B cell (primary cell): ENCODE data around the gene UCP2. TPM values are rescaled to one million over a fixed set of nuclear protein-coding genes. Genes with fewer than 3 reads are reported as not detected.

ENCODE experiments used
- ATAC-seq: fragments of 200-7000 bp; cut with Tn5 transposase; one replicate; pipeline ENCODE4 v1.10.0; 2021; ENCODE audit warnings: low read depth, mild to moderate bottlenecking, moderate number of reproducible peaks, moderate library complexity
- CTCF ChIA-PET: fragments of 350-600 bp; sonication (Branson Sonifier 250); formaldehyde crosslinking; loops from one replicate; lab custom pipeline; 2021; ENCODE audit warnings: antibody characterized with exemption, inconsistent platforms; lab: Charles Lee
- POLR2A ChIA-PET: fragments of 350-600 bp; sonication (Branson Sonifier 250); formaldehyde crosslinking; loops from one replicate; lab custom pipeline; 2021; ENCODE audit warnings: antibody characterized with exemption; lab: Charles Lee
- DNase-seq: peaks from one replicate; pipeline ENCODE4 v3.0.0; 2013
- H2AFZ ChIP-seq: 2 replicates; pipeline ENCODE4 v1.6.1; 2012; ENCODE audit warnings: mild to moderate bottlenecking, low read depth, low read length; ENCODE audit not compliant: insufficient read depth, poor library complexity, severe bottlenecking
- H3K27ac ChIP-seq, 2 donors: 1 replicate in 1 of 2; 2 replicates in 1 of 2; pipeline ENCODE4 v1.5.1; 2012 to 2013; ENCODE audit warnings: low read length in 2 of 2, mild to moderate bottlenecking in 2 of 2, moderate library complexity in 1 of 2
- H3K27me3 ChIP-seq, 4 experiments: fragments of 200-600 bp in 1 of 4; sonication (generic) in 1 of 4; replicated peaks in 1 of 4; 1 replicate in 2 of 4; 2 replicates in 2 of 4; pipeline versions ENCODE4 v1.6.1 to v1.7.0; 2013 to 2016; ENCODE audit warnings: low read length in 3 of 4, mild to moderate bottlenecking in 2 of 4, mixed read lengths in 1 of 4, moderate library complexity in 1 of 4; ENCODE audit not compliant: insufficient read depth in 4 of 4, control insufficient read depth in 3 of 4; ENCODE audit errors: control extremely low read depth in 1 of 4
- H3K36me3 ChIP-seq, 2 experiments: replicated peaks in 1 of 2; 1 replicate in 1 of 2; 2 replicates in 1 of 2; pipeline versions ENCODE4 v1.6.1 to v1.7.1; 2013; ENCODE audit warnings: low read length in 1 of 2; ENCODE audit not compliant: insufficient read depth in 2 of 2, control insufficient read depth in 1 of 2; ENCODE audit errors: control extremely low read depth in 1 of 2, extremely low read depth in 1 of 2
- H3K4me1 ChIP-seq, 2 donors: fragments of 200-600 bp in 1 of 2; sonication (generic) in 1 of 2; 1 replicate in 1 of 2; 2 replicates in 1 of 2; pipeline versions ENCODE4 v1.5.1 to v1.6.1; 2013 to 2017; ENCODE audit warnings: low read length in 2 of 2; ENCODE audit not compliant: control insufficient read depth in 2 of 2, insufficient read depth in 2 of 2
- H3K4me2 ChIP-seq: replicated peaks from 2 replicates; pipeline ENCODE3; 2012; ENCODE audit warnings: mild to moderate bottlenecking, low read depth, low read length; ENCODE audit not compliant: poor library complexity, severe bottlenecking
- H3K4me3 ChIP-seq, 5 experiments: fragments of 200-600 bp in 1 of 5; sonication (generic) in 1 of 5; 1 replicate in 3 of 5; 2 replicates in 2 of 5; pipeline versions ENCODE4 v1.5.1 to v1.7.0; 2011 to 2016; ENCODE audit warnings: low read length in 4 of 5, mild to moderate bottlenecking in 4 of 5, low read depth in 2 of 5, control low read depth in 1 of 5, moderate library complexity in 1 of 5; ENCODE audit not compliant: insufficient read depth in 1 of 5; ENCODE audit errors: control extremely low read depth in 1 of 5, extremely low read depth in 1 of 5
- H3K79me2 ChIP-seq: fragments of 200-600 bp; sonication (generic); one replicate; pipeline ENCODE4 v1.6.0; 2016; ENCODE audit warnings: low read length; ENCODE audit not compliant: control insufficient read depth, insufficient read depth
- H3K9ac ChIP-seq: fragments of 200-600 bp; sonication (generic); 2 replicates; pipeline ENCODE4 v1.6.1; 2017; ENCODE audit warnings: mild to moderate bottlenecking, low read length, moderate library complexity
- H3K9me3 ChIP-seq, 3 donors: one replicate each; pipeline versions ENCODE4 v1.6.1 to v1.7.1; 2013; ENCODE audit warnings: low read length in 2 of 3; ENCODE audit not compliant: control insufficient read depth in 2 of 3, insufficient read depth in 1 of 3; ENCODE audit errors: control extremely low read depth in 1 of 3
- H4K20me1 ChIP-seq: 2 replicates; pipeline ENCODE4 v1.6.0; 2012; ENCODE audit warnings: mild to moderate bottlenecking, low read length; ENCODE audit not compliant: insufficient read depth, control insufficient read depth, poor library complexity, severe bottlenecking
- H3K27ac Mint-ChIP-seq: one replicate; pipeline ENCODE4 v1.8.0; 2021; ENCODE audit warnings: mixed read lengths
- H3K27me3 Mint-ChIP-seq: one replicate; pipeline ENCODE4 v1.8.0; 2021; ENCODE audit warnings: mixed read lengths
- H3K4me1 Mint-ChIP-seq: one replicate; pipeline ENCODE4 v1.8.0; 2021; ENCODE audit warnings: mixed read lengths
- H3K4me3 Mint-ChIP-seq: one replicate; pipeline ENCODE4 v1.8.0; 2021; ENCODE audit warnings: mixed read lengths
- H3K9me3 Mint-ChIP-seq: one replicate; pipeline ENCODE4 v1.8.0; 2022; ENCODE audit warnings: mixed read lengths; ENCODE audit not compliant: insufficient read depth
- CTCF ChIP-seq: fragments of 200-600 bp; IDR thresholded peaks from one replicate; pipeline ENCODE4 v1.8.0; 2022; ENCODE audit warnings: antibody characterized with exemption, mild to moderate bottlenecking
- EZH2 ChIP-seq: IDR thresholded peaks from 2 replicates; pipeline ENCODE4 v1.6.1; 2012; ENCODE audit warnings: borderline replicate concordance, low read depth, mild to moderate bottlenecking, moderate library complexity, low read length; ENCODE audit not compliant: insufficient read depth, poor library complexity, severe bottlenecking
- WGBS: methylation state at CpG from one replicate; pipeline ENCODE4 v1.1.5; 2013; ENCODE audit warnings: missing lambda C conversion rate; ENCODE audit not compliant: insufficient coverage; 5-methylcytosine and 5-hydroxymethylcytosine counted together
- intact Hi-C: fragments of 100-400 bp; cut with micrococcal nuclease; formaldehyde crosslinking; loops from one replicate; pipeline ENCODE4 v1.10.0; 2022
- polyA minus RNA-seq: library from RNA; depleted of rRNA, polyadenylated mRNA; stranded (reverse); fragments of >200 nt; gene quantifications from 2 replicates; pipeline ENCODE4 v1.2.3, GENCODE V29; 2012
- polyA plus RNA-seq: library from polyadenylated mRNA; depleted of rRNA; stranded (reverse); fragments of >200 nt; gene quantifications from 2 replicates; pipeline ENCODE4 v1.2.3, GENCODE V29; 2012
- total RNA-seq, 2 donors: library from RNA; stranded (reverse); fragments of 120-200 nt in 1 of 2; gene quantifications; 1 replicate in 1 of 2; 2 replicates in 1 of 2; pipeline versions ENCODE4 v1.2.3 to v1.2.4, GENCODE V29; 2013 to 2022

The UCP2 gene
- total RNA-seq (613 and 652 TPM in 2 replicates), polyA plus RNA-seq (497 and 697 TPM in 2 replicates), polyA minus RNA-seq (170 and 318 TPM in 2 replicates)
- total RNA-seq (2013) = 83.5 TPM

GRCh38 chr11:73982595-73982989 is at the start of gene UCP2:
Gene UCP2 (minus strand): TSS chr11:73982843. CDS start chr11:73978378, 4,465 bp downstream.
- intact Hi-C loops = loop anchor here (1.0 to 5.0 kb wide), 4 partner anchors 8 to 1760 kb away; partner anchors contain the start of genes C2CD3, INPPL1, PGM2L1 and PPME1
- no peak for TF ChIP-seq EZH2
- no peak for TF ChIP-seq CTCF
- Histone ChIP-seq H3K9ac (peak within 1 kb of the TSS; percentile 97), H4K20me1 (peaks cover 40% of the 10 kb centered on the region), H3K4me2 (peak within 1 kb of the TSS; percentile 96), H3K4me3 (peak within 1 kb of the TSS; percentile 86 to 100 (median 96)), H3K79me2 (peaks cover 54% of the 10 kb centered on the region), H3K9me3 (no peaks in the 10 kb centered on the region), H3K27me3 (no peaks in the 10 kb centered on the region), H2AFZ (peak within 1 kb of the TSS; percentile 80), H3K36me3 (peaks cover 12 to 39% of the 10 kb centered on the region in 2 experiments), H3K4me1 (peaks cover 46 to 59% of the 10 kb centered on the region in 2 donors), H3K27ac (peak within 1 kb of the TSS; percentile 94 to 99)
- Mint-ChIP-seq H3K9me3 (no peaks in the 10 kb centered on the region), H3K27me3 (no peaks in the 10 kb centered on the region), H3K4me1 (peaks cover 63% of the 10 kb centered on the region), H3K27ac (peak within 1 kb of the TSS; percentile 99), H3K4me3 (peak within 1 kb of the TSS; percentile 99)
- no peak for DNase-seq
- CTCF ChIA-PET = interaction anchor here (1.7 to 7.4 kb wide), 3 partner anchors 12 to 33 kb away, joined by 3 to 97 read pairs (median 63); no protein-coding TSS in a partner anchor
- POLR2A ChIA-PET = interaction anchor here (0.5 to 8.8 kb wide), 15 partner anchors 11 to 598 kb away, joined by 3 to 155 read pairs (median 8); partner anchors contain the start of genes C2CD3, PPME1 and RAB6A
- WGBS = under 1% methylated on average over 42 of the region's 43 CpGs
- peak; percentile 53 for ATAC-seq
